ENCODE data around the gene PARVB.

PARVB gene

GRCh38 chr22:44100411-44100810 is 76.3 kb downstream of the PARVB start:
- Histone ChIP-seq H3K36me3 (no peaks in the 10 kb centered on the region), H3K9me3 (no peaks in the 10 kb centered on the region), H3K4me1 (ENCODE audit: control insufficient read depth in 1 of 2, insufficient read depth in 1 of 2, low read depth in 1 of 2, low read length in 1 of 2) (peaks cover 17 to 19% of the 10 kb centered on the region in 2 experiments), H3K4me3 (ENCODE audit: low read depth in 1 of 2, low read length in 1 of 2) (no peak overlapping the region), H3K27me3 (no peaks in the 10 kb centered on the region), H3K27ac (no peak overlapping the region)
- TF ChIP-seq CTCF (IDR thresholded peaks at IDR 0.05): no peak

GRCh38 chr22:44102121-44102520 is 78.0 kb downstream of the PARVB start:
- TF ChIP-seq CTCF (IDR thresholded peaks at IDR 0.05): no peak
- H3K4me1 ChIP-seq (ENCODE audit: control insufficient read depth in 1 of 2, insufficient read depth in 1 of 2, low read depth in 1 of 2, low read length in 1 of 2): peaks cover 17 to 19% of the 10 kb centered on the region in 2 experiments
- no peak overlapping the region for H3K27ac ChIP-seq
- no peak overlapping the region for H3K4me3 ChIP-seq (ENCODE audit: low read depth in 1 of 2, low read length in 1 of 2)
- no peaks in the 10 kb centered on the region for H3K27me3 ChIP-seq
- H3K9me3 ChIP-seq: no peaks in the 10 kb centered on the region
- H3K36me3 ChIP-seq: no peaks in the 10 kb centered on the region

GRCh38 chr22:44102856-44103255 is 78.8 kb downstream of the PARVB start:
- Histone ChIP-seq H3K9me3 (no peaks in the 10 kb centered on the region), H3K4me3 (ENCODE audit: low read depth in 1 of 2, low read length in 1 of 2) (no peak overlapping the region), H3K4me1 (ENCODE audit: control insufficient read depth in 1 of 2, insufficient read depth in 1 of 2, low read depth in 1 of 2, low read length in 1 of 2) (peaks cover 15% of the 10 kb centered on the region in 2 experiments), H3K27me3 (no peaks in the 10 kb centered on the region), H3K27ac (no peak overlapping the region), H3K36me3 (no peaks in the 10 kb centered on the region)
- no peak for TF ChIP-seq CTCF (IDR thresholded peaks at IDR 0.05)

GRCh38 chr22:44103735-44104480 is 79.8 kb downstream of the PARVB start:
- Histone ChIP-seq H3K4me1 (ENCODE audit: control insufficient read depth in 1 of 2, insufficient read depth in 1 of 2, low read depth in 1 of 2, low read length in 1 of 2) (peaks cover 4 to 5% of the 10 kb centered on the region in 2 experiments), H3K36me3 (no peaks in the 10 kb centered on the region), H3K4me3 (ENCODE audit: low read depth in 1 of 2, low read length in 1 of 2) (no peak overlapping the region), H3K27me3 (no peaks in the 10 kb centered on the region), H3K9me3 (no peaks in the 10 kb centered on the region), H3K27ac (no peak overlapping the region)
- no peak for TF ChIP-seq CTCF (IDR thresholded peaks at IDR 0.05)

- H3K4me3 ChIP-seq (ENCODE audit: low read depth in 1 of 2, low read length in 1 of 2): no peak overlapping the region
- no peaks in the 10 kb centered on the region for H3K36me3 ChIP-seq
- H3K9me3 ChIP-seq: no peaks in the 10 kb centered on the region
- no peaks in the 10 kb centered on the region for H3K4me1 ChIP-seq (ENCODE audit: control insufficient read depth in 1 of 2, insufficient read depth in 1 of 2, low read depth in 1 of 2, low read length in 1 of 2)
- H3K27ac ChIP-seq: no peak overlapping the region
- TF ChIP-seq CTCF (IDR thresholded peaks at IDR 0.05): no peak
- no peaks in the 10 kb centered on the region for H3K27me3 ChIP-seq
Measured at GRCh38 chr22:44107340-44107739, 83.2 kb downstream of the PARVB start.

Measured in neutrophil (primary cell).